Stimulated activated CD8-positive, alpha-beta memory T cell treated with anti-CD3 and anti-CD28 coated beads, Interleukin-2, amount 100 ng/mL, for 48 hours (primary cell): ENCODE results near the gene CTLA4.
"Not testable (repeated sequence)": the region's sequence is repeated elsewhere in the genome, so short reads cannot be mapped to it uniquely, and the experiment has no call there.

Experiments used
- DNase-seq, 2 donors: peaks; one replicate each; pipeline ENCODE4 v3.0.0-alpha.2; 2020; ENCODE audit warnings: low read depth in 2 of 2

The CTLA4 gene

DNA sequence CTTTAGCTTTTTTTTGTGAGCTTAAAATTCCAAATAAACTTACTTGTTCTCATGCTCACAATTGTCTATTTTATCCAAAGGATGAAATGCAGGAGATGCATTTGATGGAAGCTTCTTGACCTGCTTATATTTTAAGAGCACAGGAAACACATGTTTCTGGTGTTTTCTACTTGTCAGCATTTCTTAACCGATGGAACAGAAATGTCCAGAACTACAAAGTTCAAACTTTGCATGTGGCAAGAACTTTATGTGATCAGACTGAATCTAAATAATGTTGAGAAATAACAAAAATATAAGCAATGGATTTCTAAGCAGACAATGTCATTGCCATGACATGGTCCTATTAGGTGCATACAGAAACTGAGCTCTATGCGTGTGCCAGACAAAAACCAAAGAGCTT, 9.9 kb upstream of the CTLA4 start:
- no peak for DNase-seq

DNA sequence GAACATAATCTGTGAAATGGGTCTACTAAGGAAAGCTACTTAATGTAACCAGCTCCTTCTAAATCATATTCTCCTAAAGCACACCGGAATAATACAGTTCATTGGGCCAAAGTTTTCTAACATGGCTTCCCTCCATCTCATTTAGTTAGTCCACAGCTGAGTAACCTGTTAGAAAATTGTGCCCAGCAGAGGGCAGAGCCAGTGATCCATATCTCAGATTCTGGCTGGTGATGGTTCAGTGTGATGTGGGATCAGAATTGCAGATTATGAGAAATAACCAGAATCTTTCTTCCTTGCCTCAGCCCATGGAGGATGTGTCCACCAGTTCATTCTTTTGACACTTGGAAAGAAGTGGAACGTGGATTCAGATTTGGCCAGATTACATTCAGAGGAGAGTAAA, 9.4 kb upstream of the CTLA4 start:
- DNase-seq, result no peak

DNA sequence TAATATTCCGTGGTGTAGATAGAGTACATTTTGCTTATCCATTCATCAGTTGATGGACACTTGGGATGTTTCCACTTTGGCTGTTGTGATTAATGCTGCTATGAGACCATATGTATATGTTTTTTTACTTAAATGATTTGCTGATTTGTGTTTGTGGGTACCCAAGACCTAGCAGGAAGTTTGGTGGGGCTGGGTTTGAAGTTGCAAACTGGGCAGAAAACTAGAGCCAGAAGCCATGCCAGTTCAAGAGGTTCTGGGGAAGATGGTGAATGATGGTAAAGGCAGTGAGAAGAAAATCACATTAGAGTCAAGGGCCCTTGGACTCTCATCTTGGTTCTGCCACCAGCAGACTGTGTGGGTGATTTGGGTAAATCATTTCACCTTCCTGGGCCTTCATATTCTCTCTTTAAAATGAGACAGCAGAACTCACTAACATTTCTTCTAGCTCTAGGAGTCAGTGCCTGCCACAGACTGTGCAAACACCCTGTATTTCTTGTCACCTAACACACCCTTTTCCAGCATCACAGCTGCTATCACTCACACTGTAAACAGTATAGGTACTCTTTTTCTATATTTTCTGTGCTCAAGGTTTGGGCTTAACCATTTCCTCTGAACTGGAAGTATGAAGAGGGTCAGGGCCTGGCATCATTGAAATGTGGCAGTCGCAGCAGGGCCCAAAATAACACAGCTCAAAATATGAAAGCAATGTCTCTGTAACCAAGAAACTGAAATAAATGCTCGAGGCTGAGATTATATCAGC, 8.4 kb upstream of the CTLA4 start:
- no peak for DNase-seq

DNA sequence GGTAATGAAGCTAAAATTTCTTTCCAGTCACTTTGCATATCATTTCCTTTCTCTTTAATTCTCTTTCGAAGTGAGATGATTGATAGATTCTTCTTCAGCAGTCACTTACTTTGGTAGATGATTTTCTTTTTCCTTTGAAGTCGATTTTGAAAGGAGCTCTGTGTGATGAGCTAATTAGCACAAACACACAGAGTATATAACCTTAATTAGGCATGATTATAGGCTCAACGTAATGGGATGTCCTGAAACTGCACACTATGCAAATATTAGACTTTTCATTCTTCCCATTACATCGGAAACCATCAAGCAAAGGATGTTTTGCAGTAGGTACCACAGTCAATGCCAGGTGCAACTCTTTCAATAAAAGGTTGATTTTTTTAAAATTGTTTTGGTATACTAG, 6.4 kb upstream of the CTLA4 start:
- DNase-seq, result no peak

DNA sequence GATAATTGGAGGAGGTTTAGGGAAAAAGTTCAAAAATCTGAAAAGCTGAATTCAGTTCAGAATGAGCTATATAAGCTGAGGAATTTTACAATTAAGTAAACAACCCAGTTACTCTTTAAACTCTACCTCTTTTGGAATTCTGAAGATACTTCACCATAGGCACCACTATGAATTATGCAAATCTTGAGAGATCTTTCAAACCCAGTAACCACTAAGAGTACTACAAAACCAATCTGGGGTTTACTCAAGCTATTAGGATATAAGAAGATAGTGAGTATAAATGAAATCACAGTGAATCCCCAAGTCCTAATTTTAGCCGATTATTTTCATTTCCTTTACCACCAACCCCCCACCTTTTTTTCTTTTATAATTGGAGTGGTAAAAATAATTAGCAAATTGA, 6.0 kb upstream of the CTLA4 start:
- no peak for DNase-seq

DNA sequence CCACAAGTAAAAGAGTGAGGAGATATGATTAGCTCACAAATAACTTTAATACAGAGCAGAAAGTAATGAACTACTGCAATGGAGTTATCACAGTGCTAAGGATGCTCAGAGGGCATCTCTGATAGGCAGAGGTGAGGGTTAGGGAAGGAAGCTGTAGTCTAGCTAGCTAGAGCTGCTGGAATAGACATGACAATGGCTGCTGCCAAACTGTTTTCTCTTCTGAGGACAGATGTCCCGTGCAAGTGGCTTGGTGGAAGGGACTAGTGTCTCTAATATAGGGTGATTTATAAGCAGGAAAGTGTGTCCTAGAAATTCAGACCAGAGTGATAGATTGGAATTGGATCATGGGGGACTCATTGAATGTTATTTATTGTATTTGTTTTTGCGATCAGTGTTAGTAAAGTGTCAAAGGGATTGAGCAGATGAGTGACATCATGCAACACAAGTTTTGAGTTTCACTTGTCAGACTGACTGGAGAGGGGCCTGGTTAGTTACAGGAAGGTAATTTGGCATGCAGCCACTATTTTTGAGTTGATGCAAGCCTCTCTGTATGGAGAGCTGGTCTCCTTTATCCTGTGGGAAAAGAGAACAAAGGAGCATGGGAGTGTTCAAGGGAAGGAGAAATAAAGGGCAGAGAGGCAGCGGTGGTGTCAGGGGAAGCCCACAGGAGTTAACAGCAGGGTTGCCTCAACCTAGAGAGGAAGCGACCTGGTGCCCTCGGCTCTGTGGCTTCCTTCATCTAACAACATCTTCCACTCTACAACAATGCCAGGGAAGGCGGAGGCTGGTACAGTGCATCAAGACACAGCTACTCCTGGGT, 1.9 kb downstream of the CTLA4 start:
- DNase-seq, result no peak

DNA sequence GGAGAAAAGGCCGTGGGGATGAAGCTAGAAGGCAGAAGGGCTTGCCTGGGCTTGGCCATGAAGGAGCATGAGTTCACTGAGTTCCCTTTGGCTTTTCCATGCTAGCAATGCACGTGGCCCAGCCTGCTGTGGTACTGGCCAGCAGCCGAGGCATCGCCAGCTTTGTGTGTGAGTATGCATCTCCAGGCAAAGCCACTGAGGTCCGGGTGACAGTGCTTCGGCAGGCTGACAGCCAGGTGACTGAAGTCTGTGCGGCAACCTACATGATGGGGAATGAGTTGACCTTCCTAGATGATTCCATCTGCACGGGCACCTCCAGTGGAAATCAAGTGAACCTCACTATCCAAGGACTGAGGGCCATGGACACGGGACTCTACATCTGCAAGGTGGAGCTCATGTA, 2.9 kb downstream of the CTLA4 start:
- DNase-seq, result no peak

DNA sequence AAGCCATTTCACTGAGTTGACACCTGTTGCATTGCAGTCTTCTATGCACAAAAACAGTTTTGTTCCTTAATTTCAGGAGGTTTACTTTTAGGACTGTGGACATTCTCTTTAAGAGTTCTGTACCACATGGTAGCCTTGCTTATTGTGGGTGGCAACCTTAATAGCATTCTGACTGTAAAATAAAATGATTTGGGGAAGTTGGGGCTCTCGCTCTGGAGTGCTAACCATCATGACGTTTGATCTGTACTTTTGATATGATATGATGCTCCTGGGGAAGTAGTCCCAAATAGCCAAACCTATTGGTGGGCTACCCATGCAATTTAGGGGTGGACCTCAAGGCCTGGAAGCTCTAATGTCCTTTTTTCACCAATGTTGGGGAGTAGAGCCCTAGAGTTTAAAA, 3.4 kb downstream of the CTLA4 start:
- no peak for DNase-seq

DNA sequence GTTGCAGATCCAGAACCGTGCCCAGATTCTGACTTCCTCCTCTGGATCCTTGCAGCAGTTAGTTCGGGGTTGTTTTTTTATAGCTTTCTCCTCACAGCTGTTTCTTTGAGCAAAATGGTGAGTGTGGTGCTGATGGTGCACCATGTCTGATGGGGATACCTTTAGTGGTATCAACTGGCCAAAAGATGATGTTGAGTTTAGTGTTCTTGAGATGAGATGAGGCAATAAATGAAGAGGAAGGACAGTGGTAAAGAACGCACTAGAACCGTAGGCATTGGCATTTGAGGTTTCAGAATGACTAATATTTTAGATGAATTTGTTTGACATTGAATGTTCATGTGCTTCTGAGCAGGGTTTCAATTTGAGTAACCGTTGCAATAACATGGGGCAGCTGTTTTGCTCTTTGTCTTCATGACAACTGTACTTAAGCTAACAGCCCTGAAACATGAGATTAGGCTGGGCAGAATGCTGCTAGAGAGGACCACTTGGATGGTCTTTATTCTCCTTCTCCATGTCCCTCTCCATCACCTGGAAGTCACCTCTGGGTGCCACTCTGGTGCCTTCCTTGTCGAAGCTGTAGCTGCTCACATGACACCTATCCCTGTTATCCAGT, 3.9 kb downstream of the CTLA4 start:
- DNase-seq, result no peak

DNA sequence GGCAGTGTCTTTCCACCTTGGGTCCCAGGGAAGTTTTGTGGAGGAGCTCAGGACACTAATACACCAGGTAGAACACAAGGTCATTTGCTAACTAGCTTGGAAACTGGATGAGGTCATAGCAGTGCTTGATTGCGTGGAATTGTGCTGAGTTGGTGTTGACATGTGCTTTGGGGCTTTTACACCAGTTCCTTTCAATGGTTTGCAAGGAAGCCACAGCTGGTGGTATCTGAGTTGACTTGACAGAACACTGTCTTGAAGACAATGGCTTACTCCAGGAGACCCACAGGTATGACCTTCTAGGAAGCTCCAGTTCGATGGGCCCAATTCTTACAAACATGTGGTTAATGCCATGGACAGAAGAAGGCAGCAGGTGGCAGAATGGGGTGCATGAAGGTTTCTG, 5.9 kb downstream of the CTLA4 start:
- DNase-seq, result no peak

DNA sequence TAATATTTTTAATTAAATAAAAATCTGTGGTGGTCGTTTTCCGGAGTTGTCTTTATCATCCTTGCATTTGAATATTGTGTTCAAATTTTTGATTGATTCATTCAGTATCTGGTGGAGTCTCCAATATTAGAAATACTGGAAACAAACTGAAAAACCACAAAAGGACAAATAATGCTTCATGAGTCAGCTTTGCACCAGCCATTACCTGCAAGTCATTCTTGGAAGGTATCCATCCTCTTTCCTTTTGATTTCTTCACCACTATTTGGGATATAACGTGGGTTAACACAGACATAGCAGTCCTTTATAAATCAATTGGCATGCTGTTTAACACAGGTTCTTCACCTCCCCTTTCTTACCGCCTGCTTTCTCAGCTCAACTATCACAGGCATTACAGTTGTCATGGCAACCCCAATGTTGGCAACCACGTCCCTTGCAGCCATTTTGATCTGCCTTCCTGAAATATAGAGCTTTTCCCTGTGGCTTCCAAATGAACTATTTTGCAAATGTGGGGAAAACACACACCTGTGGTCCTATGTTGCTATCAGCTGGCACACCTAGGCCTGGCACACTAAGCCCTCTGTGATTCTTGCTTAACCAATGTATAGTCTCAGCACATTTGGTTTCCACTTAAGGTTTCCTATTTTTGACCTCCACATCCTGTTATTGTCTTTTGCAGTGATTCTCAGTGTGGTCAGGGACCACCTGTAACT, 6.5 kb downstream of the CTLA4 start:
- DNase-seq, result no peak

DNA sequence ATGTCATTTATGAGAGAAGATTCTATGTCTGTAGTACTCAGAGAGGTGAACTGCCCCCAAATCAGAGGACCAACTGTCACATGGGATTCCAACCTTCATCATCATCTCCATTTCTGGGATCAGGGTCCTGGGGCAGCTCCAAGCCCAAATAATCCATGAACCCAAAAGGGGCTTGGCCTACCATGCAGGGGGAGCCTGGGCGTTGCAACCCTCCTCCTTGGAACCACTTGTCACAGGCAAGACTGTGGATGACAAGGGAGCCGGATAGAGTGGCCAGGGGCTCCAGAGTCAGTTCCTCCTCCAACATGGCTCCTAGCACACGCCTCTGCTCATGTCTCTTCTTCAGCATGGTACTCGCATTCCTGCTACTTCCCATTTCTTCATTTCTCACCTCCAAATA, 7.9 kb downstream of the CTLA4 start:
- no peak for DNase-seq

DNA sequence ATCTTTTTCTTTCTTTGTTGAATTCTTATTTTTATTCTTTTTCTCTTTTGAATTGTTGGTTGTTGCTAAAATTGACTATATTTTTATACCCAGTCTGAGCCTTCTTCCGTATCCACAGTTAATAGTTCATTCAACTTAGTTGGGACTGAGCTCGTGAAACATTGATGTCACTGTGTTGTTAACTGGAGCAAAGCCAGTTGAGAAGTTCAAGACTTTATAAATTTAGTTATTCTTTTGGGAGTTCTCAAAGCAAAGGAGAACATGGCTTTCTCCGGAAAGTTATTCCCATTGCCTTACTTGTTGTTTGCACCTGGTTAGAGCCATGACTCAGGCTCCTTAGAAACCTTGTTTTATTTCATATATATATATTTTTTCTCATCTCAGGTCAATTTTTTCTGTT, 8.8 kb downstream of the CTLA4 start:
- DNase-seq, result no peak

DNA sequence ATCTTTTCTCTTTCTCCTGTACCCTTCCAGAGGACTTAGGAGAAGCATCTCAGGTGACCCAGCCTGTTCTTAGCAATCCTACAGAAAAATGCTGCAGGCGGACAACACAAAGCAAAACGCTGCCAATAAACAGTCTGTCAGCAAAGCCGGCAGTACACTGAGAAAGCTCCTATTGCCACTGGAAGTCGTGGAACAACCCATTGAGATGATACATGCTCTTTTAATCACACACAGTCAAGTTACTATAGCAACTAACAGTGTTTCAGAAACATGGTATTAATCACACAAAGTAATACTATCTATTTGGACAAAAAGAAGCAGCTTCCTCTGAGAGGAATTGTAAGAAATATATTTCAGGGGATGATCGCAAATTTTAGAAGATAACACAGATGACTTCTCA, 10.5 kb downstream of the CTLA4 start:
- DNase-seq, result no peak

DNA sequence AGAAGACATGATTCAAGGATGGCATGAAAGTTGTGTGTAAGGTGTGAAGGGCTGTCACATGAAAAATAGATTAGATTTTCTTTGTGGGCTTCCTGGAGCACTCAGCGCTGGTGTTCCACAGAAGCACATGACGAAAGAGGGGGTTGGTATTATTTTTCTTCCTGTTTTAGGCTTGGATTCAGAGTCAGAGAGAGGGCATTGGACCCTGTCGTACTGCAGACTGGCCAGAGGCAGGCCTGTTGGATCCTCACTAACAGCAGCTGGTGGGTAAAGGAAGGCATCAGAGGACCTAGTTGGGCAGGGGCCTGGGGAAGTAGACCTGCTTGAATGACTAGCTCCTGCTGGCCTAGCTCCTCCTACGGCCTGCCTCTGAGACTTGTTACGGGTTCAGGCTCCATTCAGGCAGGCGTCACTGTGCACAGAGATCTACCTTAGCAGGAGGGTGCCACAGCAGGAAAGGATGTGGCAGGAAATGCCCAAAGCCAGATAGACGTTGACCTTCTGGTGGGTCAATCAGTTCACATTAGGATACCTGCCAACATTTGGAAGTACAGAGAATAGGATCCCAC, 13.1 kb downstream of the CTLA4 start:
- no peak for DNase-seq

DNA sequence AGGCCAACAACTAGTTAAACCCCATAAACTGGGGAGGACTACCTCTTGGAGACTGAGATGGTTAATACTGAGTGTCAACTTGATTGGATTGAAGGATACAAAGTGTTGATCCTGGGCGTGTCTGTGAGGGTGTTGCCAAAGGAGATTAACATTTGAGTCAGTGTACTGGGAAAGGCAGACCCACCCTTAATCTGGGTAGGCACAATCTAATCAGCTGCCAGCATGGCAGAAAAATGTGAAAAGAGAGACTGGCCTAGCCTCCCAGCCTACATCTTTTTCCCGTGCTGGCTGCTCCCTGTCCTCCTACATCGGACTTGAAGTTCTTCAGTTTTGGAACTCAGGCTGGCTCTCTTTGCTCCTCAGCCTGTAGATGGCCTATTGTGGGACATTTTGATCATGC, 13.6 kb downstream of the CTLA4 start:
- not testable (repeated sequence) for DNase-seq

DNA sequence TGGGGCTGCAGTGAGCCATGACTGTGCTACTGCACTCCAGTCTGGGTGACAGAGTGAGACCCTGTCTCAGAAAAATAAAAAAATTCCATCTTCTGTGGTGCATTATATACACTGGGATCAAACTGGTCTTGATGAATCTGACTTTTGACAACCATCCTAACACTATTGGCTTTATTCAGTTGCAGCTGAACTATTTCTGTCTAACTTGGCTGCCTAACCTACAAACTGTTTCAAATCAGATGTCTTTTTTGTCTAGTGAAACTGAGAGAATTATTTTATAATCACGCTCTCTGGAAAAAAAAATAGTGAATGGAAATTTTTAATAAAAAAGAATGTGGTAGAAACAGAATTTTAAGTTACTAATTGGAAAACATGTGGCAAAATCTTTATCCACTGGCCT, 15.0 kb downstream of the CTLA4 start:
- DNase-seq, result no peak

DNA sequence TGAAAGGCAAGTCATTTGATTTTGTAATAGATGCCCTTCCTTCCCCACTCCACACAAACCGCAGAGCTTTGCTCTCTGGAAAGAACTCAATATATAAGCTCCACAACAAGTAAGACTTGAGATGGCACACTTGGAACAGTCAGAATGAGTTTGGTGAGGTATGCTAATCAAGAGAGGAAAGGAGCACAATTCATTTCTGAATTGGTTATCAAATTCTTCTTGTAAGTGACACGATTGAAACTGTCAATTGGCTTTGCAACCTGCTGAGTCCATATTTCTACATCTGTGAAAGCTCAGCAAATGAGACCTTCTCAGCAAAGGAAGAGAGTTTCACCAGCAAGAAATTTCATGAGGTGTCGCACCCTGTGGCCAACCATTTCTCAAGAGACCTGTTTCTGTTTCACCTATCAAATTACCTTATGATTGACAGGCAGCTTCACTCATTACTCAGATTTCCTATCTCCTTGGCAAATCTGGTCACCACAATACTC, 19.1 kb downstream of the CTLA4 start:
- no peak for DNase-seq

DNA sequence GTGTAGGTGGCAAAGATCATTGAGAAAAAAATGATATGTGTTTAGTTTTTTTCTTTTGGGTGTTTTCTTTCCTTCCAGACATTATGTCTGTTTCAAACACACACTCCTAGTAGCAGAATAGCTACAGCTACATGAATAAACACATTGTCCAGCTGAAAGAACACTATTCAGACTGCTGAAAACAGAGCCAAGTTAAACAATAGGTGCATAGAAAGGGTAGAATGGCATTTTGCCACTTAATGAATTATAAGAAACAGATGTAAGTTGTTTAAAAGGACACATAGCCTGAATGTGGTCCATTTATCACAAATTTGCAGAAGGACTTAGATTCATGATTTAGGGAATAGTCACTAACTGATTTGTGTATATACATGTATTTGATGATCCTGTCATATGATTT, 20.1 kb downstream of the CTLA4 start:
- no peak for DNase-seq

DNA sequence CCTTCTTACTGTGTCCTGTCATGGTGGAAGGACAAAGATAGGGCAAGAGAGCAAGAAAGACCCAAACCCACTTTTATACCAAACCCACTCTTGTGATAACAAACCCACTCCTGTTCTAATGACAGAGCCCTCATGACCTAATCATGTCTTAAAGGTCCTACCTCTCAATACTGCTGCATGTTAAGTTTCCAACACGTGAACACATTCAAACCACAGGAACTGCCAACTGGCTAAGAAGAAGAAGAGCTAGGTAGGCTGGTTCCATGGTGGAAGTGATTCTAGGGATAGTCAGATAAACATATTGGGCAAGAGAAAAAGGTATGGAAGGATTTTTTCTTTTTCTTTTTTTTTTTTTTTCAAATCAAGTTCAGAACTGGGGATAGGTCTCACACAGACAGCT, 22.0 kb downstream of the CTLA4 start:
- no peak for DNase-seq

DNA sequence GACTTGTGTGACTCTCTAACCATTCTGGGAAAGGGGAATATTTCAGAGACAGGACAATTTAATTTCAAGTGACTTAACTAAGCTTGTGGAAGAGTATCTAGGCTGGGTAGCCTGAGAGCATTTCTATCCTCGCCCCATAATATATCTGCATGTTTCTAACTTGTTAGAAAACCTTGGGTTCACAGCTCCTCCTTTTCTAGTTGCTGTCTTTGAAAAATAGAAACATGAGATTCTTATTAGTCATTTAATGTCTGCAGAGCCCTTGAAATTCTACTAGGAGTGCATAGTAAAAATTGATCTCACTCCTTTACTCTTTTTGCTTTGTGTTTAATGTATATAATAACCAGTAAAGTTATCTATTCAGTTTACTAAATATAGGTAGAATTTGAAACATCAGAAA, 22.4 kb downstream of the CTLA4 start:
- DNase-seq, result no peak

DNA sequence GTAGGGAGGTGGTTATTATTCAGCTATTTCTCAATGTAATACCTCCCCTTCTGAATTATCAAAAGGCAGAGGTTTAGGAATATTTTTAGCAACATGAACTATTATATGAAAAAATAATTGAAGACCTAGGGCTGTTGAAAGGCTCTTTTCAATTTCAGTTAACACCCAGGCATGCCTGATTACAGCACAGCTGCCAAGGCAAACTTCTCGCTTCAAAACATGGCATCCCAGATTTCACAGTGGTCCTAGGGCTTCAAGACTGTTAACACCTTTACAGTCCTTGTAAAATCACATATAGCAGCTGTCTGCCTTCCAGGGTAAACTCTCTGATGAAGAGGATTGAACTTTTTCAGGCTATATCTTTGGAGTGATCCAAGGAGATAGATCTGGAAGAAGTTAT, 23.2 kb downstream of the CTLA4 start:
- no peak for DNase-seq
